Fibroblast of mammary gland (primary cell): ENCODE data around the gene MOGAT3.

ENCODE experiments used
- DNase-seq: peaks from one replicate; pipeline ENCODE4 v3.0.0-alpha.2; 2010; ENCODE audit warnings: low read depth
- H3K4me3 ChIP-seq: 2 replicates; pipeline ENCODE4 v1.5.1; 2011; ENCODE audit warnings: low read depth, mild to moderate bottlenecking, low read length, moderate library complexity; ENCODE audit not compliant: control insufficient read depth
- TF ChIP-seq, protein P1 (sequence below): conservative IDR thresholded peaks from 2 replicates; pipeline ENCODE4 v1.5.1; 2011; ENCODE audit warnings: low read depth, low read length, inconsistent platforms; ENCODE audit not compliant: control insufficient read depth, insufficient read depth

MOGAT3 gene

DNA sequence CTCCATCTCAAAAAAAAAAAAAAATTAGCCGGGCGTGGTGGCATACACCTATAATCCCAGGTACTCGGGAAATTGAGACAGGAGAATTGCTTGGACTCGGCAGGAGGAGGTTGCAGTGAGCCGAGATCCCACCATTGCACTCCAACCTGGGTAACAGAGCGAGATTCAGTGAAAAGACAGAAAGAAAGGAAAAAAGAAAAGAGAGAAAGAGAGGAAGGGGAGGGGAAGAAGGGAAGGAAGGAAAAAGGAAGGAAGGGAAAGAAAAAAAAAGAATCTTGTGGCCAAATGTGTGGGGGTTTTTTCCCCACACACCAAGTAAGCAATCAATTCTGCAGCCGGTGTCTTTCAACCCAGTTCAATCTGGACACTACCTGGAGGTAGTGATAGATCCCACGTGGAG lies 11.7 kb downstream of the MOGAT3 start:
- no peak overlapping the region for H3K4me3 ChIP-seq
- TF ChIP-seq, protein P1, sequence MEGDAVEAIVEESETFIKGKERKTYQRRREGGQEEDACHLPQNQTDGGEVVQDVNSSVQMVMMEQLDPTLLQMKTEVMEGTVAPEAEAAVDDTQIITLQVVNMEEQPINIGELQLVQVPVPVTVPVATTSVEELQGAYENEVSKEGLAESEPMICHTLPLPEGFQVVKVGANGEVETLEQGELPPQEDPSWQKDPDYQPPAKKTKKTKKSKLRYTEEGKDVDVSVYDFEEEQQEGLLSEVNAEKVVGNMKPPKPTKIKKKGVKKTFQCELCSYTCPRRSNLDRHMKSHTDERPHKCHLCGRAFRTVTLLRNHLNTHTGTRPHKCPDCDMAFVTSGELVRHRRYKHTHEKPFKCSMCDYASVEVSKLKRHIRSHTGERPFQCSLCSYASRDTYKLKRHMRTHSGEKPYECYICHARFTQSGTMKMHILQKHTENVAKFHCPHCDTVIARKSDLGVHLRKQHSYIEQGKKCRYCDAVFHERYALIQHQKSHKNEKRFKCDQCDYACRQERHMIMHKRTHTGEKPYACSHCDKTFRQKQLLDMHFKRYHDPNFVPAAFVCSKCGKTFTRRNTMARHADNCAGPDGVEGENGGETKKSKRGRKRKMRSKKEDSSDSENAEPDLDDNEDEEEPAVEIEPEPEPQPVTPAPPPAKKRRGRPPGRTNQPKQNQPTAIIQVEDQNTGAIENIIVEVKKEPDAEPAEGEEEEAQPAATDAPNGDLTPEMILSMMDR = no peak
- no peak for DNase-seq

DNA sequence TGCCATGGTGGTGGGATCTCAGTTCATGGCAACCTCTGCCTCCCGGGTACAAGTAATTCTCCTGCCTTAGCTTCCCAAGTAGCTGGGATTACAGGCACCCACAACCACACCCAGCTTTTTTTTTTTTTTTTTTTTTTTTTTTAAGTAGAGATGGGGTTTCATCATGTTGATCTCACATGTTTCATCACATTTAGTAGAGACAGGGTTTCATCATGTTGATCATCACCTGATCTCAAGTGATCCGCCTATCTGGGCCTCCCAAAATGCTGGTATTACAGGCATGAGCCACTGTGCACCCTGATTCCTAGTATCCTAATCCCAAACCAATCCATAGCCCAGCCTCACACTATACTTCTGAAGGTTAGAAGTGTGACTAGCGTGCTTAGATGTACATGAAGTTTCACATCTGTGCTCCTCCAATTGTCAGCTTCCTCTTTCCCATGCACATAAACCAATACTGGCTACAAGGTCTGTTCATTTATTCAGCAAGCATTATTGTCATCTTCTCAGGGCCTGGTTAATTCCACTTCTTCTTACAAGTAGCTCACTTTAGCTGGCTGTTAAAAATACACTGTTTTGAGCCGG lies 13.9 kb downstream of the MOGAT3 start:
- no peak for DNase-seq
- TF ChIP-seq, protein P1 = no peak
- no peak overlapping the region for H3K4me3 ChIP-seq

DNA sequence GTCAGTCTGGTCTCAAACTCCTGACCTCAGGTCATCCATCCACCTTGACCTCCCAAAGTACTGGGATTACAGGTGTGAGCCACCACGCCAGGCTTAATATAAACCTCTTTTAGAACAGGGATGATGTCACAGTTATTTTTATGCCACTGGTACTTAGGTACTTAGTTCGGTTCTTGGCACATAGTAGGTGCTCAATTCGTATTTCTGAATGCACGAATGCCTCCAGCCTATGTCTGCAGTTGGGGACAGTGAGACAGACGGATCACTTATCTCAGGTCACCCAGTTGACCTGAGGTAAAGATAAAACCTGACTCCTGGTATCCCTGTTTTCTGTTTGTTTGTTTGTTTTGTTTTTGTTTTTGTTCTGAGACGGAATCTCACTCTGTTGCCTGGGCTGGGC lies 14.6 kb downstream of the MOGAT3 start:
- DNase-seq = no peak
- TF ChIP-seq, protein P1 = no peak
- H3K4me3 ChIP-seq = no peak overlapping the region

DNA sequence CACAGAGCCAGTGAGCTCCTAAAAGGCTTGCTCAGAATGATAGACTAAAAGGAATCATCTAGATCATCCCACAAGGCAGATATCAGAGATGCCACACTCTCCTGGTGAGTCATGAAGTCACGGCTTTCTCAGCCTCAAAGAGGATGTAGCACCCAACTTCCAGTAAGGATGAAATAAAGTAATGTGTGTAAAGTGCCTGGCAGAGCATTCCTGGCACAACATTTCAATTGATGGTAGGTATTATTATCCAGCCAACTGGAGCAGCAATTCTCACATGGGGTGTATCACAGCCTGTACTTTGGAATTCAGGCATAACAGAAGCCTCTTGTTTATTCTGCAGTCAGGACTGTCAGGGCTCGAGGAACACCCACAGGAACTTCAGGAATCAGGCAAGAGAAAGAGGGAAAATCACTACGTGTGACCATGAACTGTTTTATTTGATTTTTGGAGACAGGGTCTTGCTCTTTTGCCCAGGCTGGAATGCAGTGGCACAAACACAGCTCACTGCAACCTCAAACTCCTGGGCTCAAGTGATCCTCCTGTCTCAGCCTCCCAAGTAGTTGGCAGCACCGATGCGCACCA lies 15.5 kb downstream of the MOGAT3 start:
- TF ChIP-seq, protein P1 = no peak
- peak; percentile 49 for DNase-seq
- no peak overlapping the region for H3K4me3 ChIP-seq

DNA sequence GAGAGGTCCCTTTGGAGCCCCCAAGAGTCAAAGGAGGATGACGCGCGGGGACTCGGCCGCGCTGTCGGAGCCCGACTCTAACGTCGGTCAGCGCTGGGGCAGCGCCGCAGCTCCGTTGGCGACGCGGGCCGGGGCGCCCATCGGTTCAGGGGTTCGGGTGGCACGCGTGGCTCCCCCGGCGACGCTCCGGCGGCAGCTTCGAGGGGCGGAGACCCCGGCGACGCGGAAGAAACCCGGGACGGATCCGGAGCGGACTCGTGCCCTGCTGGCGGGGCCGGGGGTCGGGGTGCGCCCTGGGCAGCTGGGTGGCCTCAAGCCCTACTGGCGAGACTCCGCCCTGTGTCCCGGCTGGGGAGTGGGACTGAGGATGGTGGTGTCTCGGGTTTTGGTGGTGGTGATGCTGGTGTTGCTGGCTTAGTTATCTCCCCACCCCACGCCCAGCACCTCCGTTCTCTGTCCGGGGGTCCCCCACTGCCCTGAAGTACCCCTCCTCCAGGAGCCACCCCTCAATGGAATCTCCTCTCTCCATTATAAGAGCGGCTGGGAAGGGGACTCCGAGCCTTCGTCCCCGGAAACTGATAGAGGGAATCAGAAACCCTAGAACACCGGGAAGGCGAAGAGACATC lies 20.6 kb downstream of the MOGAT3 start, which contains the start of gene NAT16:
TSS of gene NAT16 (minus strand) at position 164 of the 626 bp plus-strand sequence. CDS start 5,486 bp downstream, outside the sequence.
- no peak for DNase-seq
- TF ChIP-seq, protein P1 = no peak
- no peak within 1 kb of the TSS for H3K4me3 ChIP-seq

DNA sequence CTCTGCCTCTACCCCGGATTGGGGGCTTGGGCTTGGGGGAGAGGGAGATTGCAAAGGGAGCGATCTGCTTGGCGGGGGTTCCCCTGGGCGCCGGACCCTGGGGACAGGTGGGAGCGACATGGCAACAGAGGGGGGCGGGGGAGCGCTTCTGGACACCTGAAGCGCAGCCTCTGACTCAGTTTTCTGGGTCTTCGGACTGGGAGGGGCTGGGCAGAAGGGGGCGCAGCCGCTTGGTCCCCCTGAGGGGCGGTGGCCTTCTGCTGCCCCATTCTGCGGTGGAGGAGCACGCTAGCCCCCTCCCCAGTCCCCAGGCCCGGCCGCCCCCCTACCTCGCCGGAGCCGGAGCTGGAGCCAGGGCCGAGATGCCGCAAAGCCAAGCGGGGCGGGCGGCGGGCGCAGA lies 21.1 kb downstream of the MOGAT3 start:
- DNase-seq = no peak
- TF ChIP-seq, protein P1 = no peak
- H3K4me3 ChIP-seq = no peak overlapping the region
